PC-9 (cell line): ENCODE measurements around the gene TOX2.

Source experiments
- CTCF ChIP-seq: fragments of 200-600 bp; sonication (generic); conservative IDR thresholded peaks from 2 replicates; pipeline ENCODE4 v1.6.1; 2017; ENCODE audit warnings: mixed run types, antibody characterized with exemption, mild to moderate bottlenecking, moderate library complexity
- EZH2 ChIP-seq: fragments of 200-600 bp; sonication (generic); IDR thresholded peaks from 2 replicates; pipeline ENCODE4 v1.8.0; 2017; ENCODE audit warnings: antibody characterized with exemption, low read depth

- no peak for TF ChIP-seq CTCF
- TF ChIP-seq EZH2 = no peak
Measured at GRCh38 chr20:44073675-44074071, 159.0 kb downstream of the TOX2 start.
